Keratinocyte (primary cell): ENCODE measurements around the gene CA5A. TPM values are rescaled to one million over a fixed set of nuclear protein-coding genes. Genes with fewer than 3 reads are reported as not detected.
A peak's percentile ranks its signal among the peaks of the same experiment; 100 is the strongest.

Experiments
- DNase-seq: peaks from one replicate; pipeline ENCODE4 v3.0.0-alpha.2; 2011; ENCODE audit warnings: low read depth, missing footprints, low spot score
- FAIRE-seq: peaks from 2 replicates; lab custom pipeline; 2011; peaks lifted over from hg19 to GRCh38; lab: Jason Lieb, UNC
- H2AFZ ChIP-seq: 2 replicates; pipeline ENCODE4 v1.6.0; 2012; ENCODE audit warnings: low read length, control low read depth, inconsistent platforms; ENCODE audit not compliant: control insufficient read depth
- H3K27ac ChIP-seq: 2 replicates; pipeline ENCODE4 v1.5.1; 2011; ENCODE audit warnings: low read length; ENCODE audit not compliant: control insufficient read depth, insufficient read depth
- H3K27me3 ChIP-seq: 3 replicates; pipeline ENCODE4 v1.6.0; 2011; ENCODE audit warnings: low read length; ENCODE audit not compliant: control insufficient read depth, insufficient read depth; ENCODE audit errors: extremely low read depth
- H3K36me3 ChIP-seq, 2 experiments: 2 replicates in 1 of 2; 3 replicates in 1 of 2; pipeline ENCODE4 v1.5.1; 2011; ENCODE audit warnings: low read length in 2 of 2, mild to moderate bottlenecking in 1 of 2; ENCODE audit not compliant: control insufficient read depth in 2 of 2, insufficient read depth in 2 of 2; ENCODE audit errors: extremely low read depth in 1 of 2
- H3K4me1 ChIP-seq: 3 replicates; pipeline ENCODE4 v1.5.1; 2011; ENCODE audit warnings: low read length; ENCODE audit not compliant: control insufficient read depth, insufficient read depth; ENCODE audit errors: extremely low read depth
- H3K4me2 ChIP-seq: 3 replicates; pipeline ENCODE4 v1.6.0; 2011; ENCODE audit warnings: low read depth, low read length; ENCODE audit not compliant: control insufficient read depth, insufficient read depth; ENCODE audit errors: extremely low read depth
- H3K4me3 ChIP-seq, 3 experiments: fragments of 200-600 bp in 1 of 3; sonication (generic) in 1 of 3; 2 replicates in 2 of 3; 3 replicates in 1 of 3; pipeline ENCODE4 v1.5.1; 2011 to 2016; ENCODE audit warnings: low read length in 3 of 3, mild to moderate bottlenecking in 3 of 3, control low read depth in 2 of 3, inconsistent platforms in 1 of 3, low read depth in 1 of 3, mixed read lengths in 1 of 3, mixed run types in 1 of 3, moderate library complexity in 1 of 3; ENCODE audit not compliant: control insufficient read depth in 2 of 3, insufficient read depth in 2 of 3; ENCODE audit errors: extremely low read depth in 1 of 3
- H3K79me2 ChIP-seq: 2 replicates; pipeline ENCODE4 v1.6.0; 2012; ENCODE audit warnings: low read length; ENCODE audit not compliant: control insufficient read depth, insufficient read depth
- H3K9ac ChIP-seq: 3 replicates; pipeline ENCODE4 v1.6.0; 2011; ENCODE audit warnings: low read length; ENCODE audit not compliant: control insufficient read depth, insufficient read depth; ENCODE audit errors: extremely low read depth
- H3K9me1 ChIP-seq: 3 replicates; pipeline ENCODE4 v1.6.0; 2011; ENCODE audit warnings: low read length; ENCODE audit not compliant: control insufficient read depth, insufficient read depth; ENCODE audit errors: extremely low read depth
- H3K9me3 ChIP-seq: 2 replicates; pipeline ENCODE4 v1.5.1; 2012; ENCODE audit warnings: low read depth, low read length; ENCODE audit not compliant: control insufficient read depth
- H4K20me1 ChIP-seq: 3 replicates; pipeline ENCODE4 v1.6.0; 2011; ENCODE audit warnings: low read length; ENCODE audit not compliant: control insufficient read depth, insufficient read depth; ENCODE audit errors: extremely low read depth
- EZH2 ChIP-seq: IDR thresholded peaks from one replicate; pipeline ENCODE4 v1.6.1; 2012; ENCODE audit warnings: inconsistent platforms, mild to moderate bottlenecking, low read length, moderate library complexity
- dilution Hi-C: fragments of 300-500 bp; cut with MboI; formaldehyde crosslinking; loops from one replicate; pipeline ENCODE4 v1.7.0; 2020; ENCODE audit warnings: low sequenced_read_pairs; ENCODE audit not compliant: extremely low pct_ligation_motif_present
- polyA plus RNA-seq, 5 experiments: library from polyadenylated mRNA; depleted of rRNA in 3 of 5; stranded (reverse) in 3 of 5; stranded (forward) in 1 of 5; unstranded in 1 of 5; fragments of >200 nt; gene quantifications; 1 replicate in 1 of 5; 2 replicates in 3 of 5; 3 replicates in 1 of 5; pipeline versions ENCODE4 v1.2.1 to v1.2.3, GENCODE V29; 2011 to 2012; ENCODE audit warnings: missing spikeins in 2 of 5, low read depth in 1 of 5, low replicate concordance in 1 of 5
- TF ChIP-seq, protein P1 (sequence below), 3 experiments: IDR thresholded peaks in 1 of 3; conservative IDR thresholded peaks in 1 of 3; optimal IDR thresholded peaks in 1 of 3; 2 replicates in 2 of 3; 3 replicates in 1 of 3; pipeline versions ENCODE3 to v1.5.1; 2011; ENCODE audit warnings: low read length in 3 of 3, mild to moderate bottlenecking in 3 of 3, moderate library complexity in 2 of 3, control low read depth in 1 of 3, inconsistent platforms in 1 of 3; ENCODE audit not compliant: insufficient read depth in 2 of 3; ENCODE audit errors: extremely low read depth in 1 of 3

The CA5A gene
- polyA plus RNA-seq, 1 donor (not counting 4 experiments of a cell fraction or from before 2014, with no cell fraction given): not detected

DNA sequence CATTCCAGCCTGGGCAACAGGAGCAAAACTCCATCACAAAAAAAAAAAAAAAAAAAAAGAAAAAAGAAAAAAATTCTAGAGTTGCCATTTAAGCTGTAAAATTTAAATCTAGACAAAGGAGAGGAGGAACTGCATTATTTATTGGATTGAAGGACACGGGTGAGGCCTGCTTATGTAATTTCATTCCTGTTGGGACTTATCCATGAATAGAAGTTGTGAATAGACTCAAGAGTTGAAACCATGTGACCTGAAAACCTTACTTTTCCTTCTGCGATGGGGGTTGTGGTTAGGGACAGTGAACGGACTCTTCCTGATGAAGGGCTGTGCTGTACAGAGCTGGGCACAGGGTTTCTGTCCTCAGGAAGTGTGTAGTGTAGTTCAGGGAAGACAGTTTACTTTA lies 37.4 kb upstream of the CA5A start:
- Histone ChIP-seq H3K9me3 (peaks cover 10% of the 10 kb centered on the region), H3K4me3 (no peak overlapping the region), H3K27ac (no peak overlapping the region), H3K36me3 (peaks cover 0 to 4% of the 10 kb centered on the region in 2 experiments), H3K27me3 (no peaks in the 10 kb centered on the region), H3K9ac (no peak overlapping the region), H3K9me1 (no peaks in the 10 kb centered on the region), H4K20me1 (no peaks in the 10 kb centered on the region), H3K79me2 (peaks cover 56% of the 10 kb centered on the region), H3K4me2 (peak overlapping the region; percentile 27), H3K4me1 (peaks cover 3% of the 10 kb centered on the region), H2AFZ (no peak overlapping the region)
- DNase-seq (no peak), FAIRE-seq (no peak)
- TF ChIP-seq EZH2: no peak
- TF ChIP-seq, protein P1, sequence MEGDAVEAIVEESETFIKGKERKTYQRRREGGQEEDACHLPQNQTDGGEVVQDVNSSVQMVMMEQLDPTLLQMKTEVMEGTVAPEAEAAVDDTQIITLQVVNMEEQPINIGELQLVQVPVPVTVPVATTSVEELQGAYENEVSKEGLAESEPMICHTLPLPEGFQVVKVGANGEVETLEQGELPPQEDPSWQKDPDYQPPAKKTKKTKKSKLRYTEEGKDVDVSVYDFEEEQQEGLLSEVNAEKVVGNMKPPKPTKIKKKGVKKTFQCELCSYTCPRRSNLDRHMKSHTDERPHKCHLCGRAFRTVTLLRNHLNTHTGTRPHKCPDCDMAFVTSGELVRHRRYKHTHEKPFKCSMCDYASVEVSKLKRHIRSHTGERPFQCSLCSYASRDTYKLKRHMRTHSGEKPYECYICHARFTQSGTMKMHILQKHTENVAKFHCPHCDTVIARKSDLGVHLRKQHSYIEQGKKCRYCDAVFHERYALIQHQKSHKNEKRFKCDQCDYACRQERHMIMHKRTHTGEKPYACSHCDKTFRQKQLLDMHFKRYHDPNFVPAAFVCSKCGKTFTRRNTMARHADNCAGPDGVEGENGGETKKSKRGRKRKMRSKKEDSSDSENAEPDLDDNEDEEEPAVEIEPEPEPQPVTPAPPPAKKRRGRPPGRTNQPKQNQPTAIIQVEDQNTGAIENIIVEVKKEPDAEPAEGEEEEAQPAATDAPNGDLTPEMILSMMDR (optimal IDR thresholded peaks at IDR 0.05 in 1 of 3, IDR thresholded peaks at IDR 0.05 in 1 of 3, conservative IDR thresholded peaks at IDR 0.05 in 1 of 3; ENCODE audit: extremely low read depth in 1 of 3, insufficient read depth in 2 of 3, low read length in 3 of 3): no peak
- dilution Hi-C loops: no loop called here

DNA sequence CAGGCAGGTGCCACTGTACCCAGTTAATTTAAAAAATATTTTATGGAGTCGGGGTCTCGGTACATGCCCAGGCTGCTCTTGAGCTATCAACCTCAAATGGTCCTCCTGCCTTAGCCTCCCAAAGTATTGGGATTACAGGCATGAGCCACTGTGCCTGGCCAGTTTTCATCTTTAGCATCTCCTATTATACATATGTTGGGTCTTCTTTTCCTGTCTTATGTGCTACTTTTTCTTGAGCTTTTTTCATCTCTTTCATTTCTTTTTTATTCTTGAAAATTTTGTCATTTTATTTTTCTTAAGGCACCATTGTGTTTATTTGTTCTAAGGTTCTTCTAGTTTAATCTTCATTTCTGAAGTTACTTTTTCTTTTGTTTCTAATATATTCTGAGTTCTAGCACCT lies 35.6 kb upstream of the CA5A start:
- H3K27me3 ChIP-seq: no peaks in the 10 kb centered on the region
- TF ChIP-seq, protein P1 (optimal IDR thresholded peaks at IDR 0.05 in 1 of 3, IDR thresholded peaks at IDR 0.05 in 1 of 3, conservative IDR thresholded peaks at IDR 0.05 in 1 of 3; ENCODE audit: extremely low read depth in 1 of 3, insufficient read depth in 2 of 3, low read length in 3 of 3): no peak
- no peak for TF ChIP-seq EZH2
- H3K9me3 ChIP-seq: peaks cover 10% of the 10 kb centered on the region
- no peak overlapping the region for H3K4me3 ChIP-seq
- peaks cover 0 to 1% of the 10 kb centered on the region in 2 experiments for H3K36me3 ChIP-seq
- dilution Hi-C loops: no loop called here
- DNase-seq: no peak
- H3K9ac ChIP-seq: no peak overlapping the region
- H4K20me1 ChIP-seq: no peaks in the 10 kb centered on the region
- peaks cover 3% of the 10 kb centered on the region for H3K4me1 ChIP-seq
- H2AFZ ChIP-seq: no peak overlapping the region
- H3K27ac ChIP-seq: no peak overlapping the region
- peaks cover 64% of the 10 kb centered on the region for H3K79me2 ChIP-seq
- no peaks in the 10 kb centered on the region for H3K9me1 ChIP-seq
- FAIRE-seq: no peak
- H3K4me2 ChIP-seq: no peak overlapping the region
